ENCODE results near the gene PLXNA1.

The PLXNA1 gene

GRCh38 chr3:127018306-127018828, 35.5 kb downstream of the PLXNA1 start:
- DNase-seq (ENCODE audit: low read depth, low spot score): no peak

GRCh38 chr3:127019449-127019848, 36.5 kb downstream of the PLXNA1 start:
- no peak for DNase-seq (ENCODE audit: low read depth, low spot score)

- DNase-seq (ENCODE audit: low read depth, low spot score): no peak
These were observed 37.6 kb downstream of the PLXNA1 start for GRCh38 chr3:127020543-127020942.

- DNase-seq (ENCODE audit: low read depth, low spot score): no peak
These were observed 39.9 kb downstream of the PLXNA1 start for GRCh38 chr3:127022849-127023248.

GRCh38 chr3:127025456-127025855, 42.5 kb downstream of the PLXNA1 start:
- DNase-seq (ENCODE audit: low read depth, low spot score): no peak

- no peak for DNase-seq (ENCODE audit: low read depth, low spot score)
These were observed 43.1 kb downstream of the PLXNA1 start for GRCh38 chr3:127026036-127026435.

GRCh38 chr3:127026661-127027060, 43.7 kb downstream of the PLXNA1 start:
- no peak for DNase-seq (ENCODE audit: low read depth, low spot score)

- DNase-seq (ENCODE audit: low read depth, low spot score): no peak
These were observed 44.3 kb downstream of the PLXNA1 start for GRCh38 chr3:127027061-127027735.

GRCh38 chr3:127027811-127028548, 45.1 kb downstream of the PLXNA1 start:
- no peak for DNase-seq (ENCODE audit: low read depth, low spot score)

GRCh38 chr3:127028781-127029657, 46.1 kb downstream of the PLXNA1 start:
- DNase-seq (ENCODE audit: low read depth, low spot score): no peak

- DNase-seq (ENCODE audit: low read depth, low spot score): no peak
These were observed 47.0 kb downstream of the PLXNA1 start for GRCh38 chr3:127029658-127030507.

GRCh38 chr3:127030508-127031412, 47.8 kb downstream of the PLXNA1 start:
- no peak for DNase-seq (ENCODE audit: low read depth, low spot score)

GRCh38 chr3:127031413-127031810, 48.5 kb downstream of the PLXNA1 start:
- no peak for DNase-seq (ENCODE audit: low read depth, low spot score)

- no peak for DNase-seq (ENCODE audit: low read depth, low spot score)
These were observed 48.9 kb downstream of the PLXNA1 start for GRCh38 chr3:127031845-127032244.

- DNase-seq (ENCODE audit: low read depth, low spot score): no peak
These were observed 49.5 kb downstream of the PLXNA1 start for GRCh38 chr3:127032296-127032990.
